ENCODE results near the gene LRRK1.

Gene LRRK1

DNA sequence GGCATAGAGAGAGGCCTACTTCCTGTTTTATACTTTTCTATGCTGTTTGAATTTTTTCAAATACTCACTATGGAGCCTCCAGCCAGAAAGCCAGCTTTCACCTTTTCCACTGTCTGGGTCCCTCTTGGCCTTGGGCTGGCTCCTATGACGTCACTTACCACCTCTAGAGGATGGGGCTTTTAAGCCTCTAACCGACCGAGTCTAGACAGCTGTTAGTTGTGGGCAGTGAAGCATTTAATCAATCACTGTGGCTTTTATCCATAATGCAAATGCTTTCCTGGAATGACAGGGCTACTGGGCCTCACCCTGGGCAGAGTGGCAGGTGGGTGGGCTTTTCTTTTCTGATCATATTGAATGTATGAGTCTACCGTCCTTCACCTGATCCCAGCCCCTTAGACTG, 61.9 kb downstream of the LRRK1 start:
- no peak for DNase-seq

DNA sequence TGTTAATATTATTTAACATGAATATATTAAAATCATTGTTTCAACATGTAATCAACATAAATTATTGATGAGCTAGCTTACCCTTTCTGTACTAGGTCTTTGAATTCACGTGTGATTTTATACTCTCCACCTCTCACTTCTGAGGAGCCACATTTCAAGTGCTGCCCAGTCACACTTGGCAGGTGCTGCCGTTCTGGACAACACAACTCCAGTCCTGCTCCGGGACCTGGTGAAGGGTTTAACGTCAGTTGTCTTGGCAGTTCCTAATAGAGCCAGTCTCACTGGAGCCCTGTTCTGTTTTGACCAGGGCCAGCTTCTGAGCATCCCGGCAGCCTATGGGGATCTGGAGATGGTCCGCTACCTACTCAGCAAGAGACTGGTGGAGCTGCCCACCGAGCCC, 64.1 kb downstream of the LRRK1 start:
- no peak for DNase-seq

DNA sequence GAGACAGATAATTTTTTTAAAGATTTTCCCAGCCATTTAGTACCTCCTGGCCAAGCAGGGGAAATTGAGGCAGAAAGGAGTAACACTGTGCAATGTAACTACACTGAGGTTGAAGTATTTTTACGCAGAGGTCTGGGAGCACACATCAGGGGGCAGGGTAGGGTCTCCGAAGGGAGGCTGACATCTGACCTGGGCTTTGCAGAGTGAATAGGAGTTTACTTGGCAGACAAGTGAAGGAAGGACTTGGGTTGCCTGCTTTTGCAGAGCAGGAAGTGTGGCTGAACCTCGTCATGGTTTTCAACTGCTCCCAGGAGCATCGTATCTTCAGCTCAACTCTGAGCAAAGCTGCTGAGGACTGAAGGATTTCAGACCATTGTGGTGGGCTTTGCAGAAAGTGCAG, 66.2 kb downstream of the LRRK1 start:
- no peak for DNase-seq

DNA sequence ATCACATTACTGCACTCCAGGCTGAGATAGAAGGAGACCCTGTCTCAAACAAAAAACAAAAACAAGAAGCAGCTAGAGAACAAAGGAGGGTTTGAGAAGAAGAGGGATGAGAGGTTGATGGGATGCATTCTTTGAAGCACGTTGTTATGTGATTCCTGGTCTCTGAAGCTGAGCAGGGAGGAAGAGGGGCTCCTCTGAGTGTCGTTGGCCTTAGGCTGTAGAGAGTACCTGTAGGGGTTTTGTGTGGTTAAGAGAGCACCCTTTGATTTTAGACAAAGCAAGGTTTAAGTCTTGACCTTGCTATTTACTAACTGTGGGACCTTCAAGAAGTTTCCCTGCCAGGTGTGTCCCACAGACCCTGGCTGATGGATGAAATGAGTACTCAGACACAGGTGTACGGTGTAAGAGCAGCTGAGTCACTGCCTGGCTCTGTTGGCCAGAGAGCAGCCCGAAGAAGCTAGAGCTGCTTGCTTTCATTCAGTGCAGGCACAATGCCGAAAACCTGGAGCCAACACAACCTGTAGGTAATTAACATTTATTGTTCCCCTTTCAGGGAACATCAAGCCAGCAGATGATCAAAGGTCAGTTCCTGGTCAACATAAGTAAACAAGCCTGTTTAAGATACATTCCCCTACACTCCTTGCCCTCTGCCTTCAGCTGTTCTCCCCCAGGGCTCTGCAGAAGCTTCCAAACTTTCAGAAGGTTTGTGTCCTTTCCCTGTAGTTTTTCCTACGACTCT, 67.2 kb downstream of the LRRK1 start:
- no peak for DNase-seq

DNA sequence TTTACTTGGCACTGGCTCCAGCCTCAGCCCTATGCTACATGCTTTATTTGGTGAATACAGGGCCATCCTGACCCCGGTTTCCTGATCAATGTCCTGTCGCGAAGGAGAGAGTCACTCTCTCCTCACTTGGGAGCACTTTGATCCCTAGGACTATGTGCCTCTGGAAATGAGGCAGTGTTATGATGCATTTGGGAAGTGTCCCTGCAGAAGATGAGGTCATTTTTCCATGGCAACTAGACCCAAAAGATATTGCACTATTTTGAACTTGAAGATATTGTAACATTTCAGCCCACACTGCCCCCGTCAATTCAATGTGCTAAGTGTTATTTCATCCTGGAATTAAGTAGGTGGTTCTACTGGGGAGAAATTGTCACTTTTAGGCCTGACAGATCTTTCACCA, 68.0 kb downstream of the LRRK1 start:
- DNase-seq = no peak

DNA sequence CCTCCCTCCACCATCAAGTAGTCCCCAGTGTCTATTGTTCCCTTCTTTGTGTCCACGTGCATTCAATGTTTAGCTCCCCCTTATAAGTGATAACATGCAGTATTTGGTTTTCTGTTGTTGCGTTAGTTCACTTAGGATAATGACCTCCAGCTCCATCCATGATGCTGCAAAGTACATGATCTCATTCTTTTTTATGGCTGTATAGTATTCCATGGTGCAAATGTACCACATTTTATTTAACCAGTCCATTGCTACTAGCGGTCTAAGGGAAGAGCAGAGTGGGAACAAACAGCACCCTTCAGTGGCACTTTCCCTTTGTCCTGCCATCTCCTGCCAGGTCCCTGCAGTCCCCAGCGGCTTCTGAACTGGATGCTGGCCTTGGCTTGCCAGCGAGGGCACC, 69.1 kb downstream of the LRRK1 start:
- DNase-seq = no peak

DNA sequence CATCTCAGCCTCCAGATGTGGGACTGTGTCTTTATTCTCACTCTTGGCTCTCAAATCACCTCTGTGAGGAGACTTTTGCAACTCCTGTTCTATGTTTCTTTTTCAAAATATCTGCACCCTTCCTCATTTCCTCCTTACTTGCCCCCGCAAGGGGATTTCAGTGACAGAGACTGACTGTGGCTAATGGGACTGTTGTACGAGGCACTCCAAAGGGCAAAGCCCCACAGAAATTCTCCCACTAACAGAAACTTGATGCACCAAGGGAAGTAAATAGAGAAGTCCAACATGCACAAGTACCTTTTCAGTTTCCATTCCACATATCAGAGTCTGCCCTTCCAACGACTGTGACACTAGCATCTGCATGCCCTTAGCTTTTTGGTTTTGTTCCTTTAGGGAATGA, 69.7 kb downstream of the LRRK1 start:
- DNase-seq = no peak

DNA sequence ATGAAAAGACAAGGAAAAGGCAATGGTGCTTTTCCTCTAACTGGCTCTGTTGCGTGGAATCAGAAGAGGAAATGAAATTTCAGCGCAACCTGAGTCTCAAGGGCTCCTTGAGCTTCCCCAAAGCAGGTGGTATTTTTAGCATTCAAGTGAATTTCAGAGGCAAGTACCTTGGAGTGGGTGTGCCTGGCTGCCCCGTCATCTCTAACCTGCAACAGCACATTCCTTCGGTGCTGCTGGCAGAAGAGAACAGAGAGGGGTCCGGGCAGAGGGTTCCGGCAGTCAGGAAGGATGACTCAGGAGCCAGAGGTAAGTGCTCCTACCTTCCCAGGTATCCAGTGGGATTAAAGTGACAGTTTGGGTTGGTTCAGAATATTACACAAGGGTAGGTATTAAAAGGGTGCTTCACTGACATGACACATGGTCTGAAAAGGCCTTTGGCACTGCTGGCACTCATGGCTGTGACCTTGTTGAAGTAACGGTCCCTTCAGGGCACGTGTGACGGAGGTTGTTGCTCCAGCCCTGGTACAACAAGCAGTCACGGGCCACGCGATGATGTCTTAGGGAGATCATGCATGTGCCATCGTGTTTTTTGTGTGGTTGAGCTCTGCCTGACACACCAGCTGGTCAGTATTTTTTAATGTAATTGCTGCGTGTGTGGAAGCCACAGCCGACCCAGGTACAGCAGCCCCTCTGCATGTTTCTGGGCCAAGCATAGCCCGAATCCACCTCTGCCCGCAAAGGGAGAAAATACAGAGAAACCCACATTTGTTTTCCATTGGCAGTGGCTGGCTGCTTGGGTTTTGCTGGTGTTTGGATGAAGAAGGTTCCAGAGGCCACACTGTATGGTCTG, 75.7 kb downstream of the LRRK1 start:
- no peak for DNase-seq

DNA sequence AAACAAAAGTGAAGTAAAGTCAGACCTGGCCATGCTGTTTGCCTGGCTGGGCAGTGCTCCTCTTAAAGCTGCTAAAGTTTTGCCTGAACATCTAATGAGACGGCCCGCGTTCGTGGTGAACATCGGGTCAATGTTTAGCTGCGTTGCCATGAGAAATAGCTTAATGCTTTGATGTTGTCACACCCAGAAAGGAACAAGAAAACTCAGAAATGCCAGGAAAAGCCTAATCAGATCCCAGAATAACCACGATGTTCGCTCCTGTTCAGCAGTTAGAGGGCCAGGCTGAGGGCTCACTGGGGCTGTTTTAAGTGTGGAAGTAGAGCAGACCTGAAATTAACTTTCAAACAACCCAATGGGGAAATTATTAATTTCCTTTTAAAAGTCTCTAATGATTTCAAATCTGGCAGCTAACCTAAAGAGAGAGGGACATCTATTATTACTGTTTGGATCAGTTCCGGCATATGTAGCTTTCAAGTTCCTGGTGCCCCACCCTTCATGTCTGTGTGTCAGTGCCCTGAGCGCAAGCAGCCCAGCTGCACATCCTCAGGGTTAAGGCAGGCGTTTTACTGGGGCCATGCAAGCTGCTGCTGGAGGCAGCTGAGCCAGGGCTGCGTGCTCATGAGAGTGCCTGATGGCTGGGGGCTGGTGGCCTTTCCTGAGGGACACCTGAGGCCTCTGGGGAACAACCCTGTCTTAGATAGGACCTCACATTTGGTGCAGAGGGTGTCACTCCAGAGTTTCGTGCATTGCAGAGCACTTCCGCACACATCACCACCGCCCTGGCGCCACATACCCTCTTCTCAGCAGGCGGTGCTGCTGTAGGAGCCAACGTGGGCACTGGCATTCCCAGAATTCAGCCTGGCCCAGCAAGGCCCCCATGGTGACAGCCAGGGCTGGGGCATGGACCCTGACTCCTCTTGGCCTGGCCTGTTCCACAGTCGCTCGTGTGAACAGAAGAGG, 76.6 kb downstream of the LRRK1 start:
- DNase-seq = no peak

DNA sequence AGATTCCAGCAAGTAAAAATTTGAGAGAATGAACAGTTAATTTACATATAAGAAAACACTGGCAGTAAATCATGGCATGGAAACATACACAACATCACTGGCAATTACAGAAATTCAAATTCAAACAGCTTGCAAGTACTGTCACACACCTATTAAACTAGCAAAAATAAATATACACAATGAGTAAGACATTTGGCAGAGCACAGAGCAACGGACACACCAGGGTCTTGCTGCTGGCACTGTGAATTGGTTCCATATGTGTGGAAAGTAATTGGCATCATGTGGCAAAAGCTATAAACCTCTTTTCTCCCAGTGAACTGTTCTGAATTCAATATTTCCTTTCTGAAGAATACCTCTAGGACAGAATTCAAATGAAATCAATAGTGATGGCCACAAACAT, 78.3 kb downstream of the LRRK1 start:
- DNase-seq = no peak

DNA sequence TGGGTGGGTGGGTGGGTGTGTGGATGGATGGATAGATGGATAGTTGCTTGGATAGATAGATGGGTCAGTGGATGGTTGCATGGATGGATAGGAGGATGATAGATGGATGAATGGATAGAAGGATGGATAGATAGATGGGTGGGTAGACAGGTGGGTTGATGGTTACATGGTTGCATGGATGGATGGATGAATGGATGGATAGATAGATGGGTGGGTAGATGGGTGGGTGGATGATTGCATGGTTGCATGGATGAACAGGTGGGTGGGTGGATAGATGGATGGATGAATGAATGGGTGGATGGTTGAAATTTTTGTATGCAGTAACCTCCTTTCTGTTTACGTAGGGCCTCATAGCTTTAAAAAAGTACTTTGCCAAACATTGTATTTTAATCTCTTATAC, 79.5 kb downstream of the LRRK1 start:
- DNase-seq = no peak

DNA sequence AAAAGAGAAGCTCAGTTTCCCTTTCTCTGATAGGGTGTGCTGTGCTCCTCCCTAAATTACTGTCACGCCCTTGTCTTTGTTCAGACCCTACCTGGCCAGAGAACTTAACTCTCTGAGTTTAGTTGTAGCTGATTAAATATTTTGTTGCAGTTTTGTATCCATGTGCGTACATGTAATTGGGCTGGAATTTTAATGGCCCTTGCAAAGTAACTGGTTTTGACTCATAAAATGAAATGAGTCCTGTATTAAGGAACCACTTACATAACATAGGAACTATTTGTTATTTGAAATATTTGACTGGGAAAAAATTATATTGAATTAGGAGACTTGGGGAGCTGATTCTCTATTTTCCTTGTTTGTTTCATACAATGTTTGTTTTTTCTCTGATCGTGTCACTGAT, 80.2 kb downstream of the LRRK1 start:
- DNase-seq = no peak

DNA sequence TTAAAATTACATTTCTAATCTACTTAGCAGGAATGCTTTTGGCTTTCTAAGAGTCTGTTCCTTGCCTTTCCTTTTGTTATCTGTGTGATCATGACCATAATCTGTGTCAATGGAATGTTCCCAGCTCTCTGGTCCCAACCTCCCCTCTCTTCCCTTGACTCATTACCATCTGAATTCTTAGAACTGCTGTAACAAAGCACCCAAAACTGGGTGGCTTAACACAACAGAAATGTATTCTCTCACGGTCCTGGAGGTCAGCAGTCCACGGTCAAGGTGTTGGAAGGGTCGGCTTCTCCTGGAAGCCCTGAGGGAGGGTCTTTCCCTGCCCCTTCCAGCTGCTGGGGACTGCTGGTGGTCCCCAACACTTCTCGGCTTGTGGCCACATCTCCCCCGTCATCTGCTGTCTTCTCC, 81.1 kb downstream of the LRRK1 start:
- DNase-seq = no peak

DNA sequence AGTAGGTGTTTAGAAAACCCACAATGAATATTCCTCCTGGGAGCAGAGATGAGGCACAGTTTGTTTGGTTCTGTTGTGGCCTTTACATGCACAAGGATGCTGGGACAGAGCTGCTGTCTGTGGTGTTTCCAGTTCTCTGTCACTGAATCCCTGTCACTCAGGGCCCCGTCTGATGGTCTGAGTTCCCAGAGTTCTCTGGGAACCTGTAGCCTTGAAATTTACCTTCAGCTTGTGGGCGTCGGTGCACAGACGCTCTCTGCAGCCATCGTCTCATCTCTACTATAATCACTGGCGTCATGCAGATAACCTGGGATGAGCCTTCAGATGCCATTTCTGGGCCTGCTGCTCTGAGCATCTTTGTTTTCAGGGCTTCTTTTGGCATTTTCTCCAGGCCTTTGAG, 81.9 kb downstream of the LRRK1 start:
- no peak for DNase-seq

DNA sequence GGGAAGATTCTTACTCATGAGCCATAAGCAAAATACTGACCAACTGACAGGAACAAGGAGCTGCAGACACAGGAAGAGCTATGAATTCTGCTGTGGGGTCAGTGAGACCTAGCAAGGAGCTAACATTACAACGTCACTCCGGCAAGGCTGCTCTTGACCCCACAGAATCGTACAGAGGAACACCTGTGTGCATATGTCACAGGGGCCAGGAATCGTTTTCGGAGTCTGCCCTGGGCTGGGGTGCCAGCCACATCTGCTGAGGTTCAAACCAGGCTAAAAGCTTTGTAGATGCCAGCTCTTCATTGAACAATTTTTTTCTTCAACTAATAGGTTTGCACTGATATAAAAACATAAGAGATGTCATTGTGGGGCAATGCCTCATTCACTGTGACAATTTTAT, 82.6 kb downstream of the LRRK1 start:
- DNase-seq = no peak

DNA sequence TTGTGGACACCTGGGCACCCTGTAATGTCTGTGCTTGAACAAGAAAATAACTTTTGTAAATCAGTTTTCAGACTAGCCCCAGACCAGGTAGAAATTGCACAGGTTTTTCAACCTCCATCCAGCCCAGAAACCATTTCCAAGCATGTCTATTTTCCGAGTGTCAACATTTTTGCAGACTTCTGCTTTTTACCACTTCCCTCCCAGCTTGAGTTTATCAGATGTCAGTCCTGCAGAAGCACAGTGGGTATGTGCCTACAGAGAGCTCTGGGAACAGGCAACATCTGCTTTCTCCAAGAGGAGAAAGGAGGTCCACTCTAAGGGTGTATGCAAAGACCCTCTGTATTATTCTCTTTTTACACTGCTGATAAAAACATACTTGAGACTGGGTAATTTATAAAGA, 83.9 kb downstream of the LRRK1 start:
- DNase-seq = no peak

DNA sequence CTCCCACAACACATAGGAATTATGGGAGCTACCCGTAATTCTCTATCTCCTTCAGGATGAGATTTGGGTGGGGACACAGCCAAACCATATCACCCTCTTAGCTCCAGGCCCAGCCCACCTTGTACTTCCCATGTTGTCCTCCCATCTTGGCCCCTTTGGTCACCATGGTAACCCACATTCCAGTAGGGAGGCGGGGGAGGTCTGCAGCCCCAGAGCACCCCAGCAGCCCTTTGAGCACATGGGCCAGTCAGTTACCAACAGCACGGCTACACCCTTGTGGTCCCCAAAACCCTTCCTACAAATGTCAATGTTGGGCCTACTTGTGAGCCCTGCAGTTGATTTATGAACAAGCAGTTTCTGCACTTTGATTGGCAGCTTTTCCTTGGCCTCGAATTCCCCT, 84.5 kb downstream of the LRRK1 start:
- no peak for DNase-seq

DNA sequence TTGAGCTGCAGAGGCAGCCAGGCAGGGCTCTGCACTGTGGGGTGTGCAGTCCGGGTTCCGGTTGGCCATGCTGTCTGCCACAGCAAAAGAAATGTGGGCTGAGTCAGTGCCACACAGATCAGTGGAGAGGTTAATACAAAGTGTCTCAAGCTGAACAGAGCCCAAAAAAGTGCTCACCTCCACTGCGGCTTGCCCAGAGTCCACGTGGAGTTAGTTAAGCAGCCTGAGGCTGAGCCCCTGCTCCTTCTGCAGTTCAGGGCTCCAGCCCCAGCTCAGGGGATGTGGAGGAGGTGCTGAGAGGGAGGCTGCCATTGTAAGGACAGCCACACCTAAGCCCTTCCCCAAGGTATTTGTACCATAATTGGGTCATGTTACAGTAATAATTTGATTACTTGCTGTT, 85.3 kb downstream of the LRRK1 start:
- DNase-seq = no peak

DNA sequence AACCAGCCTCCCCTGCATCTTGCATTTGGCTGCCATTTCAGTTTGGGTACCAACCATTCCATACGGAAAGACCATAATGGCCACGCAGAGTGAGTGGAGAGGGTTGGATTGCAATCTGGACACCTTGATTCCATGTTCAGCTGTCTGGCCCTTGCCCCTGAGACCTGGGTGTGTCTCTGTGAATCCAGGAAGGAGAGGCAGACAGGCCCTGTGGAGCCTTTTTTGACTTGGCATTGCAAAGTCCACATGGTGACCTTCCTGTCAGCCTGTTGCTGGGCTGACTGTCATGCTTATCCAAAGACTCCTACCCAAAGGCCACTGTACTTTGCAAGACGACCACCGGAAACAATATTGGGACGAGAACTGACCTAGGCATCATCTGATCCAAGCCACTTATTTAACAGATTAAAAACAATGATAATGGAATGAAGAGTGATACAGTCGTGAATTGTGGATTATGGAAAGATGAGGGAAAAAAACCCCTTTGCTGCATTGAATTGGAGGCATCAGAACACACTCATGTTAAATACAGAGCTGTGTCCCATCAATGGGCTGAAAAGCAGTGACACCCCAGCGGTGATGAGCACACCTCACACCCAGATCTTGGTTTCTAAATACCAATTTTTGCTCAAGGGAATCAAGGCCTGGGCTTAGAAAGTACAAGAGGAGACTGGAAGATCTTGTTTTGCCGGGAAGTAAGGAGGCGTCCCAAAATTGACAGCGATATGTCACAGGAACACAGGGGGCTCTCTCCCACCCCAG, 86.0 kb downstream of the LRRK1 start:
- no peak for DNase-seq

DNA sequence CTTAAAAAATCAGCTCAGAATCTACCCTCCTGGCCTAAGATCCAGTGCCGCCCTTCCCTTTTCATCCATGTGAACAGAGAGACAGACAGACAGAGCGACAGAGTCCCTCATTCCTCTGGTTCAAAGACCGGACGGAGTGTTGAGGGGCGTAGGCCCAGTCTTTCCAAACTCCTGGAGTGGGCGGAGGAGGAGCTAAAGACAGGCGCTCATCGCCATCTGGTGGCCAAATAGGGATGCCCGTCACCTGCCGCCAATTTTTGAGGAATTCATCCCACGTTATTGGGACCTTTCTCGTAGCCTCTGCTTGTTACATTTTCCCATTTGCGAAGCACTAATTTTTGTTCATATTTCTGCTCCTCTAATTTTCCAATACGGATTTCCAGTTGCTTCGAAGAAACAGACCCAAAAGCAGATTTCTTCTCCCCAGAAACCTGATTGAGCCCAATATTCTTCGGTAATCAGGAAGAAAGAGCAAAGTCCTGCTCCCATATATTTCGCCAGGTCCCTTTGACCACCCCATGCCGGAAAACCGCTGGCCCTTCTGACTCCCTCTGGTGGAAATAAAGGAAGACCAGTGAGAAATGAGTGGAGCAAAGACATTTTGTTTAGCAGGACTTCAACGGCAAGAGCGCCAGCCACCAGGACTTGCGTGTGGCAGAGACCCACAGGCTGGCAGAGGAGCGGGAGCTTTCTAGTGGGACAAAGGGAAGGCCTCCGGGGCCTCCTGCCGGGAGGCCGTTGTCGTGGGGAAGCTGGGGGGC, 88.0 kb downstream of the LRRK1 start:
- DNase-seq = peak; percentile 56 to 71
